HG02938 (cell line): ENCODE results near the gene PC.

ENCODE experiments used
- ATAC-seq: cut with Tn5 transposase; IDR thresholded peaks from one replicate; pipeline ENCODE4 v1.9.1; 2021; ENCODE audit warnings: mild to moderate bottlenecking, moderate library complexity; ENCODE audit not compliant: unreplicated experiment

PC gene

DNA sequence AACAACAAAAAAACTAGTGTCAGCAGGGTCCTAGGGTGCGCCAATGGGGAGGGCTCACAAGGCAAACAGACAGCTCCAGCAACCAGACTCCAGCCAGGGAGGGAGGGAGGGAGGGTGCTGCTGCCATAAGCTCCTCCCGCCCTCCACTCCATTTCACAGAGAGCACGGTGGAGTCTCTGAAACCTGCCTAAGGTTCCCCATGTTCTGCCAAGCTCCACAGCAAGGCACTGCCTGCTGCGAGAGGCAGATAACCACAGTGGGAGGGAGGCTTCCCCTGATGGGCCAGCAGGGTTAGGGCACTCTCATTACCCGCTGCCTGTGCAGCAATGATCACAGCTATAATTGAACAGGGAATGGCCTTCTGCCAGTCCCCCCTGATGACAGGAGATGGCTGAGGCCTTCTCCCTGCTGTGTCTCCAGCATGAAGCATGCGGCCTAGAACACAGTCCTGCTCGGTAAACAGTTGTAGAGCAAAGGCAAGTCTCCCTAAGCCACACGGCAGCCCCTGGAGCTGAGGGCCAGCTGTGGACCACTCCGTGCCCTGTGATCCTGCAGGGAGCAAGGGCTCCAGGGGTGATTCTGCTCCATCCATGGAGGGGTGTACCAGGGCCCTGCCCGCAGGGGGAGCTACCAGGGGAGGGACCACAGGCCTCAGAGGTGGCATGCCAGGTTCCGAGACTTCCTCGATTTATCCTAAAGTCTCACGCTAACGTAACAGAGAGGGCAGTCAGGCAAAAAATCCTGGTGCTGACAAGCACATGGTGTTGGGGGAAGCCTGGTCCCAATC lies 42.9 kb downstream of the PC start:
- ATAC-seq = no peak

DNA sequence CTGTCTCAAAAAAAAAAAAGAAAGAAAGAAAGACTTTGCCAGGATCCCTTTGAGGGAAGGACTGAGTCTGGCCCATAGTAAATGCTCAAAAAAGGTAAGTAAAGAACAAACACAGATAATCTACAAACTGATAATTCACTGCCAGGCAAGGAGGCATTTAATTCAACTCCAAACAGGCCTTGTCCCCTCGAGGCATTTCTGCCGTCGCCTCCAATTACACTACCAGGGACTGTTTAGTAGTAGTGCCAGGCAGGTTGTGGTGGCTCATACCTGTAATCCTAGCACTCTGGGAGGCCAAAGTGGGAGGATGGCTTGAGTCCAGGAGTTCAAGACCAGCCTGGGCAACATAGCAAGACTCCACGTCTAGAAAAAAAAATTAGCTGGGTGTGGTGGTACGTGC lies 43.7 kb downstream of the PC start:
- ATAC-seq = no peak

DNA sequence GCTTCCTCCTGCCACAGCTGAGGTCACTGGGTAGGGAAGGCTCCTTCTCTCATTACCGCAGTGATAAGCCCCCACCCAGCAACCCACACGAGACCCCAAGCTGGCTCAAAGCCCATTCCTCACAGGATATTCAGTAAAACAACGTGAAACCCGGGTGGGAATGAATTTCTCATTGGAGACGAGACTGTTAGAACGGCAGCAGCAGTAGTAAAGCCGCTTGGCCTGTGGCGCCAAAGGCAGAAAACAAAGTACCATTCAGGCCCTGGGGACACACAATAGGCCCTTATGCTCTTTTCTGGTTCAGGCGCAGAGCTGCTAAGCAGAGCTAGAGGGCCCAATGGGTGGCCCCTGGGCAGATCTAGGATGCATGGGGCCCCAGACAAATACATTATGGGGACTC lies 45.3 kb downstream of the PC start:
- no peak for ATAC-seq

DNA sequence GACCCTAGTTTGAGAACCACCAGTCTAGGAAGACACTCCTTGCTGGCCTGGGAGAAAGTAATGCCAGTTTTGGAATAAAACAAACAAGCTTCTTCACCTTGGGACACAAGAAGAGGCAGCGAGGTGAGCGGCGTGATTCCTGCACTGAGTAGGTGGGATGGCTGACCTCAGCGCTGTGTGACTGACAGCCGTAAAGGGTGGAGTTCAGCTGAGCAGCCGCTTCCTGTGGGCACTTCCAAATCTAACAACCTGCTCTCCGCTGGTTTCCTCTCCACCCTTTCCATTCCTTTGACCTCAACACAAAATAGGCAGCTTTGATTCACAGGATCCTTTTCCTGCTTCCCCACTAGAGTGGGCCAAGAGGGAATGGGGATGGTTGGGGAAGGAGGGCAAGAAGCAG lies 45.8 kb downstream of the PC start:
- ATAC-seq = no peak

DNA sequence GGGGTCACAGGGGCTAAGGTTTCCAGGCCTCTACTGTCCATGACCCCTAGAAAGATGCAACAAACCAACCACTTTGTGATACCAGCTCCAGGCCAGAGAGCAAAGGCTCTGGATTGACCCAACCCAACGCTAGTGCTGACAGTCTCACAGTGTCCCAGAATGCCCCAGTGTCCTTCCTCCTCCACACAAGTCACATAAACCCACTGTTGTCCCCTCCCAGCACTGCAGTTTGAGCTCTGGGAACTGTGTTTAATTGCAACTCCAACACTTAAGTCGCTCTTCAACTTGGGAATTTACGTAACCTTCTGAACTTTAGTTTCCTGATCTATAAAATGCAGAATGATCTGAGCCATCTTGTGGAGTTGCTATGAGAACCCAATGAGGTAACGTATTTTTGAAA lies 47.5 kb downstream of the PC start:
- ATAC-seq = no peak

DNA sequence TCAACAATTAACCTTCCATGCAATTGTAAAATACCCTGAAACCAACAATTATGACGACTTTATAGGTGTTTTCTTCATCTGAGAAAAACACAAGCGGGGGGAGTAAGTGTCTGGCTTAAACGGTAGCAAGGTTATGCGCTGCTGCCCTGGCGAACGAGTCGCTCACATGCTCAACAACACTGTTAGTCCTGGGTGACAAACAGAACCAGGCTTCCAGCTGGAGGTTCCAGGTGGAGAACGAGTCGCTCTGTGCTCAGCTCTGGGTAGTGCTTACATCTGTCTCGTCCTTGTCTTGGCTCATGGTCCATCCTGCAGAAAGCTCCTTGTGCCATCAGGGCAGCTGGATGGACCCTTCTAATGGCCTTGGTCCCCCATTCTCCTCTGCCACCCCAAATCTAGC lies 48.2 kb downstream of the PC start:
- no peak for ATAC-seq

DNA sequence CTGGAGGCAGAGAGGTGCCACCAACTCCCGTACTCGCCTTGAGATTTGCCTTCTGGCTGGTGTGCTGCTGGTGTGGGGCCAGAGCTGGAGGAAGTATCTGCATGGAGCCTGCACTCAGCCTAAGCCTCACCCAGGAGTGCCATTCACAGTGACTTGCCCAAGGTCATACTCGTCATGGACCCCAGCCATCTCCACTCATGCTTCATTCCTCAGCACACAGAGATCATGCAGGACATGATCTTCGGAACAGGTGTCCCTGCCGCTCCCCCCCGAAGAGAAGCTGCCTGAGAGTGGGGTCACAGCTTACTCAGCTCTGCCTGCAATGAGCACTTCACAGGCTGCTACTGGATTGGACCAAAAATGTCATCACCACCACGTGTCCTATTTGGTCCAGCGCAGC lies 49.0 kb downstream of the PC start:
- no peak for ATAC-seq

DNA sequence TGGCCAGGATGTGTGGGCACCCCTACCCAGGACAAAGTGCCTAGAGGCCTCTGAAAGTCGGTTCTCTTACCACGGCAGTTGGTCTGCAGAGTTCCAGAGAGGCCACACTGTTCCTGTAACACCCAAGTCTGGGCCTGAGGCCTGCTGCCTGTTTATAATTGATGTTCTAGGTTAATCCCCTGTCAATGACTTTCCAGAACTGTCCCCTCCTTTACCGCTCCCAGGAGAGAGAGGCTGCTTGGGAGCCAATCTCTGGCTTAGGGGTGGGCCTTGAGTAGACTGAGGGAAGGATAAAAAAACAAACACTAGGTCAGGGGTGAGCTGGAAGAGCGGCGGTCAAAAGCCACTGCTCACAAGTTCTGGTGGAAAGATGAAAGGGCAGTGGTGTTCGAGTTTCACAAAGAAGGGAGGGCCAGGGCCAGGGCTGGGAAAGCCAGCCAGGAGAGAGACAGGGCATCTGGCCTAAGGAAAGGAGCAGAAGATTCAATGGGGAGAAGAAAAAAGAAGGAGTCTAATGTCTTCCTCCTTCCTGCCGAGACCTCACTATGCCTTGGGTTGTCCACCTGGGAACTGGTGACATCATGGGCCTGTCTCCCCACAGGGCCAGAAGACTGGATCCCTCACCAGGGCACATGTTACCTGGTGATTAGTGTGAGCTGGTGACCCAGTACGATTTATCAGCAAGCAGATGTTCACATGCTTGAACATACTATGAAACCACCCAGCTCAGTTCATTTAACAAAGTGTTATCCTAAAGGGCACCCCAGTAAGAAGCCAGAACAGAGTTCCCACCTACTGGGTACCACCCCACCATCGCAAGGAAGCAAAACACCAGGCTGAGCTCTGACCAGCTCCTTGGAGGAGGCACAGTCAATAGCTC lies 50.2 kb downstream of the PC start:
- no peak for ATAC-seq

DNA sequence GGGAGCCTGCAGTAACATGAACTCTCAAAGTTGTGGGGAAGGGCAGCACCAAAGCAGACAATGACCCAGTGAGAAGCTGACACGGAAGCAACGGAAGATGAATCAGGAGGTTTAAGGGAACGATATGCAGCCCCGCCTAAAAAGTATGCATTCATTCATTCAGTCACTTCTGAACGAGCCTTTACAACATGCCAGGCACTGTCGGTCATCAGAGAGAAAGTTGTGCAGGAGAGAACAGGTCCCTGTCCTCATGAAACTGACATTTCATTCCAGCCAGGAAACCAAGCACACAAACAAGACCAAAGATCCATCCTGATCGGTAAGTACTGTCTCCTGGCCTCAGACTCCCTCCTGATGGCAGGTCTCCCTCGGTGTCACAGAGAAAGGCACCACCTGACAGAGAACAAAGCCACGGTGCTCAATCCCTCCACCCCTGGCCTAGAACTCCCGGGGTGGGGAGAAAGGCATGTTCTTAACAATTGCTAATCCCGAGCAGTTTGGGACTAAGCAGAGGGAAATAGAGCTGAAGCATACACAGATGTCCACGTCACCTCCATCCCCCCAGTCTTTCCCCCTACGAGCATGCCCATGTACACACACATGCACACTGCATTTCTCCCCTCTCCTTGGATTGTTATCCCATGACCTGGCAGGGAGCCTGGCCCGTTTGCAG lies 52.0 kb downstream of the PC start:
- ATAC-seq = no peak

DNA sequence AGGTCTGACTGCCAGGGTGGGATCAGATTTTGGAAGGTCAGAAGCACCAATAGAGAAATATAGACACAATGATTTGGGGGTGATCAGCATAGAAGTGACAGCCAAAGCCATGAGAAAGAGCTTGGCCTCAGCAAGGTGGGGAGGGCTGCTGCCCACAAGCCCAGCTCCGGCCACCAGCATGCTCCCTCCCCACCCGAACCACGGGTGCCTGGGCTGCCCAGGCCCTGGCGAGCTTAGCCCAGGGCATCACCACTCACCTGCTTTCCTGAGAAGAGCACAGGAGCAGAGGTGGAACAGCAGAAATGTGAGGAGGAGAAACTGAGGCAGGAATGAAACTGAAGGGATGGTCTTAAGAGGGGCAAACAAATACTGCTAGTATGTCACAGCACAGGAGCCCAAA lies 52.6 kb downstream of the PC start:
- ATAC-seq = no peak

DNA sequence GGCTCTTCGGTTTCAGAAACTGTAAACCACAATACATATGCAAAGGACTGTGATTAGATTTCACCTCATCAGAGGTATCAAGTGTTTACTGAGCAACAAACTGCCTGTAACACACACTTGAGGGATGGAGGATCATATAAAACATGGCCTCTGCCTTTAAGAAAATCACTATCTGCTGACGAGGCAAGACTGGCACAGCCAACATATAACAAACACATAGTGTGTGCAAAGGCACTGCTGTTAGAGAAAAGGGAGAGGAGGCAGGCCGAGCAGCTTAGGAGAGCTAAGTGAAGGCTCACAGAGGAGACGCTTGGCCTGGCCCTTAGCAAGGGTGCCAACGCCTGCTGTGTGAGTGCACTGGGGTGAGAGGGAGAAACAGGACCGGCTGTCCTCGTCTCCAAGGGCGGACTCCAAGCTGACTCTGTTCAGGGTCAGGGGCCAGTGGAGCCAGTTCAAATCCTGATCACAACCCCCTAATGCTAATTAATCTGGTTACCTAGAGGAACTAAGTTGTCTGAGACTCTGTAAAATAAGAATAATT lies 53.1 kb downstream of the PC start:
- no peak for ATAC-seq

DNA sequence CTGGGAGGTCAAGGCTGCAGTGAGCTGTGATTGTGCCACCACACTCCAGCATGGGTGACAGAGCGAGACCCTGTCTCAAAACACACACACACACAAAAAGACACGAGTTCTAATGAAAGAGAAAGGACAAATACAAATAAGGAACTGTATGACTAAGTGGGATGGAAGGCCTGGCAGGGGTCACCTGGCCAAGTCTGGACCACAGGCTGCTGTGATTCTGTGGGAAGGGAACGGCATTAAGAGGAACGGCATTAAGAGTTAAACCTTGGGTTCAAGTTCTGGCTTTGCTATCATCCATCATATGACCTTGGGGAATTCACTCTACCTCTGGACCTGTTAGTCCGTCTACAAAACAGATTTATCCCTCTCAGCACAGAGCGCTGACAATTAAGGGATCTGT lies 53.6 kb downstream of the PC start:
- ATAC-seq = no peak

DNA sequence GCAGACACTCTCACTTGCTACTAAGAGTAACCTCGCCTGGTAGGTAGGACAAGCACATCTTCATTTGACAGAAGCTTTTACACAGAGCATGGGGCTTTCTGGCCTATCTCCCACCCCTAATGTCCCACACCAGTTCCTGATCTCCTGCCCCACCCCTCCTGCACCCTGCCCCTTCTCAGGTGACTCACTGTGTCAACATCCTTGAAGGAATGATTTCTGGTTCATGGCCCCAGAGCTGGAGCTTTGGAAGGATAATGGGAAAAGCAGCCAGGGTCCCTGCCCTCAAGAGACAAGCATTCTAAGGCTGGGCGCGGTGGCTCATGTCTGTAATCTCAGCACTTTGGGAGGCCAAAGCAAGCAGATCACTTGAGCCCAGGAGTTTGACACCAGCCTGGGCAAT lies 54.1 kb downstream of the PC start:
- ATAC-seq = no peak

DNA sequence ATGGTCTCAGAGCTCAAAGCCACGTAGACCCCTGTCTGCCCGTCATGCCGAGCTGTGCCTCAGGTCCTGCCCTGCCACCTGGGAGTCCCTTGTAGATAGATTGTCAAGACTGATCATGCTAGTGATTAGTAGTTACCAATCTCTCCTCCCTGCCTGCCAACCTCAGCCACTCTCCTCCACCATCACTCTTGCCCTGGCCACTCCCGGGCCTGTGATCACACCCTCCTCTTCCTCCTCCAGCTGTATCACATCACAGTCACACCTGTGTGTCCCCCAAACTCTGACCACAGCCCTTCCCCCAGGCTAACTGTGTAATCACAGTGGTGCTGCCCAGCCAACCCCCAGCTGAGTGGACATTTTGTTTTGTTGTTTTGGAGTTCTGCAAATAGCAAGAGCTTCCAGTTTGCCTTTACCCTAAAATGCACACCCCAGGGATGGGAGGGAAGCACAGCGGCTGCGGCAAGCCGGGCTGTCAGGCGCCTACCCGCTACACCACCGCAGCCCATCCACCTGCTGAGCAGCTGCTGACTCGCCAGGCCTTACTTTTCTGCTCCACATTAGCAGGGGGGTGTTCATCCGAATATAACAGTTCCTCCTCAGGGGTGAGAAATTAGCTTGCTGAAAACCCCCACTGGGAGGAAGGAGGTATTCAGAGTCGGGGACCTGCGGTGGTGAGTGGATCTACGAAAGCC lies 55.6 kb downstream of the PC start:
- no peak for ATAC-seq

DNA sequence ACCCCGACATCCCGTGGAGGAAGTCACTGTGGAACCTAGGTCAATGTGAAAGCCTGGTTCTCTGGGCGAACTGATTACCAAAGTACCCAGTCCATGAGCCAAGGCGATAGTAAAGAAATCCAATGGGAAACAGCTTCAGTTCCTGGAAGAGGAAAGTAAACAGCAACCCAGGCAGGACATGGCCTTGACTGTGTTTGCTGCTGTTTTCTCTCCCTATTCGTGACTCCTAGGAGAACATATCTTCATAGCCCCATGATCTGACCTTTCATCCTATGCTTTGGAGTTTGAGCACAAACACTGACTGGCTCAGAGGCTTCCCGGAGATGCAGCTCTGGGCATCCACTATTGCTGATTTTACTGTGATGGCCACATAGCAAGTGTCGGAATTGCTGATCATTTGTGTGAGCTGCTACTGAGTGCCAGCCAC lies 56.2 kb downstream of the PC start:
- ATAC-seq = no peak

DNA sequence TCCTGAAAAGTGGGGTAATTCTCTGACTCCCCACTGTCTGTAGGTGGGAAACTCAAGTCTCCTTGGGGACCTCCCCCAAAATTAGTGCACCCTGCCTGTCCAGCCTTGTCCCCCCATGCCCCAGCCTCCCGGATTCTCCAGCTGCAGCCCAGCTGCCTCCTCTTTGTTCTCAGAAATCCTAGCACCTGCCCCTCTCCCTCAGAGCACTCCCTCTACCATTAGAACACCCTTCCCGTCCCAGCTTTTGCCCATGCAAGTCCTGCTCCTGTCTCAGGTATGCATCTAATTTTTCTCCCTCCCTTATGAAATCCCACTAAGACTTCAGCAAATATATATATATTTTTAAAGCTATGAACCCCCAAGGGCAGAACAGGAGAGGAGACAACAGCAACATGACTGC lies 64.0 kb downstream of the PC start:
- ATAC-seq = no peak

DNA sequence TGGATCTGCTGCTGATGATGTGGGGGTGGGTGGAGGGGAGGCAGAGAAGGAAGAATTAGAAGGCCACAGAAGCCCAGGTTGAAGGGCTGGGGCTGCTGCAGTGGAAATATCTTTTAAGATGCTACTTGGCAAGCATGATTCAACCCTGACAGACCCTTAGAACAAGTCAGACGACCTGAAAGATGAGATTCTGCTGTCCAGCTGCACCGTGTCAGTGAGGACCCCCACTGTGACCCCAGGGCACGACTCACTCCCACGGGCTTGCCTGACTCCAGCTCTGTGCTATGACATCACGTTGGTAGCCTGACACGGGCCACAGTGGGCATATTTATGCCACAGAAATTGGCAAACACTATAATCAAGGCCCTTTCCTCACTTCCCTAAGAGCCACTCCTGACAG lies 65.3 kb downstream of the PC start:
- ATAC-seq = no peak

DNA sequence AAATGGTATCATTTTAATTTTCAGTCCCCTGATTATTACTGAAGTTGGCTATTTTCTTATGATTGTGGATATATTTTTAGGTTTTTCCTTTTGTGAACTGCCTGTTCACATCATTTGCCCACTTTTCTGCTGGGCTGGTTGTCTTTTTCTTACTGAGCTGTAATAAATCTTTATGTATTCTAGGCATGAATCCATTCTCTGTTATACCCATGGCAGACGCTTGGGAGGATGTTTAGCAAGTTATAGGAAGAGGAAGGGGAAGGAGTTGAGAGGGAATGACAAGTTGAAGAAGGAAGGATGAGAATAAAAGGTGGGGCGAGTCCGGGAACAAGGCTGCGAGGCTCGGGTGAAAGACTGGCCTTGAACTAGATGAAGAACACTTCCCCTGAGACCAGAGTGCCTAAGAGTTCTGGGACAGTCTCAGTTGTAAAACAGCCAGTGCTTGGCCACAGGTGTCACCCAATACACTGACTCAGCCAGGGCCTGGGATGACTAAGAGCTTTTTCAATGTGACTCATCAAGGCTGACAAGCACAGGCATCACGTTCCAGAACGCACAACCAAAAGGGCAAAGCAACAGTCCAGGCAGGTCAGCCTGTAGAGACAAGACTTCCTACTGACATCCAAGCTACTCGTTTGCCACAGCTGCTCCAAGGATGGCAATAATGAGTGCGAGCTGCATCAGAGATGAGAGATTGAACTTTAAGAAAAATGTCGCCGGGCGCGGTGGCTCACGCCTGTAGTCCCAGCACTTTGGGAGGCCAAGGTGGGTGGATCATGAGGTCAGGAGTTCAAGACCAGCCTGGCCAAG lies 66.1 kb downstream of the PC start:
- peak; percentile 73 for ATAC-seq

DNA sequence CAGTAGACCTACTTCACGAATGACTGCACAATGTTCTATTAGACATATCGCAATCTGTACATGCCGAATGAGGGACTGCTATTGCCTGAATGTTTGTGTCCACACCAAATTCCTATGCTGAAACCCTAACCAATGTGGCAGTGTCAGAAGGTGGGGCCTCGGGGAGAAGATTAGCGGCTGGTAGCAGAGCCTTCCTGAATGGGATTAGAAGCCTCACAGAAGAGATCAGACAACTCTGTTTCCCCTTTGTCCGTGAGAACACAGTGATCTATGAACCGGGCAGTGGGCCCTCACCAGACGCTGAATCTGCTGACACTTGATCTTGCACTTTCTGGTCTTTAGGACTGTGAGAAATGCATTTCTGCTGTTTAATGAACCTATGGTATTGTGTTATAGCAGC lies 68.2 kb downstream of the PC start:
- no peak for ATAC-seq

DNA sequence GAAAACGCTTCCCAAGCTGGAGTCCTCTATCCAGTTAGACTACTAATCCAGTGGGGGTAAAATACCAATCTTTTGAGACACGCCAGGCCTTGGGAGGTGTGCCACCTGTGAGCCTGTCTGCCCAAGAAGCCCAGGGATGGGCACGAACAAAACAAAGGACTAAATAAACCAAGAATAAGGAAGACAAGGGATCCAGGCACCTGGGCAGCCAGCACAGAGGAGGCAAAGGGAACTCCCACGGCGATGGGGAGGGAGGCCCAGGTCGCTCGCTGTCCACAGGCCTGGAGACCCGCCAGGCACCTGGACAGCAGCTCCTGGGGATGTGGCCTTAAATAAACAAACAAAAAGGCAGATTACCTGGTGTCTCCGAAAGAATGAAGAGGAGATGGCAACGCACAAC lies 69.9 kb downstream of the PC start:
- ATAC-seq = no peak
